HG03558 (cell line): ENCODE results near the gene PCDH19.

ENCODE experiments used
- ATAC-seq: cut with Tn5 transposase; IDR thresholded peaks from one replicate; pipeline ENCODE4 v1.9.1; 2021; ENCODE audit warnings: moderate number of reproducible peaks; ENCODE audit not compliant: unreplicated experiment; ENCODE audit errors: extremely low read depth

Gene PCDH19

DNA sequence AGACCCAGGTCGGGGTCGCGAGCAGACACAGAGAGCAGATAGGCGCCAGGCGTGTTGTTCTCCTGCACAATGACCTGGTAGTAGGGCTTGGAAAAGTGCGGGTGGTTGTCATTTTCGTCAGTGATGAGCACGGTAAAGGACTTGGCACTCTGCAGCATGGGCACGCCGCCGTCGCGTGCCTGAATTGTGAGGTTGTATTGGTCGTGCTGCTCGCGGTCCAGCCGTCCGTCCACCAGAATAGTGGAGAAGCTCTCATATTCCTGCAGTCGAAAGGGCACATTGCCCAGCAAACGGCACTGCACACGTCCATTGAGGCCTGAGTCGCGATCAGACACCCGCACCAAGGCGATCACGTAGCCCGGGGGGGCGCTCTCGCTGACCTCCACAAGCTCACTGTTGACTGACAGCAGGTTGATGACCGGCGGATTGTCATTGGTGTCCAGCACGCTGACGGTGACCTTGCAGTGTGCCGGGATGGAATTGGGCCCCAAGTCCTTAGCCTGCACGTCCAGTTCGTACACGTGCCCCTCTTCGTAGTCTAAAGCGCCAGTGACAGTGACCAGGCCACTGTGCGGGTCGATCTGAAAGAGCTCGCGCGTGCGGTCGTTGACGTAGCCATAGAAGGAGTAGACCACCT is 2.8 kb downstream of the PCDH19 start:
- no peak for ATAC-seq

DNA sequence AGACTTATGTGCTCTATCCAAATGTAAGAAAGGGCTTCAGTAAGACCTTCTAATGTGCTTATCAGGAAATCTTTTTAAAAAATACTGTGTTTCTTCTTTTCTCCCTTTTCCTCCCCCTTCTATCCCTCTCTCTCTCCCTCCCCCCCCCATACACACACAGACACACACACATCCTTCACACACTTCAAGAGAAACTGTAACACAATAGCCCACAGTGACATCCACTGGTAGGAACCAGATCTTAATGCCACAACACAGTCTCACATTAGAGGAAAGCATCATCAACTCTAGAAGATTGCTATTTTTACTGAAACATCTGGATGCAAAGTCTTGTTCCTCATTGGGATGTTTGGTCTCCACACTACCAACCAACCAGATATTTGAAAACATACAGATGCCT is 4.6 kb downstream of the PCDH19 start:
- ATAC-seq = no peak

GRCh38 chrX:100404851-100405250 is 5.2 kb downstream of the PCDH19 start:
- no peak for ATAC-seq

- ATAC-seq = no peak
These were observed 14.3 kb downstream of the PCDH19 start for GRCh38 chrX:100395781-100396180.

DNA sequence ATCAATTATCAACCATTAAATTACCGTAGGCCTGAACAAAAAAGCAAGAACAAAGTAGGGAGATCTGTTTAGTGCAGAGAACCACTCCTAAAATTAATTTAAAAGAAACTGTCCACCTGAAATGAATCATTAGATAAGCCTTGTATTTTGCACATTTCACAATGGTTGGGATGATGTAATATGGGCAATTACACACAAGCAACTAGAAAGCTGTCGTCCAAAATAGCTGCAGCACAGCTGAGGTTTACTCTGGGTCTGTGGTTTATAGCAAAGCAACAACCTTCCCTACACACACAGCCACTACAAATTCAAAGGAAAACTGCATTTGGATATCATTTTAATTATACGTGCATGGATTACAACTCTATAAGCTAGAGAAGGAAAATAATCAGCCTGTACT is 28.5 kb downstream of the PCDH19 start:
- no peak for ATAC-seq

GRCh38 chrX:100379388-100379986 is 30.6 kb downstream of the PCDH19 start:
- ATAC-seq = no peak

- ATAC-seq = no peak
These were observed 32.2 kb downstream of the PCDH19 start for GRCh38 chrX:100377826-100378225.

DNA sequence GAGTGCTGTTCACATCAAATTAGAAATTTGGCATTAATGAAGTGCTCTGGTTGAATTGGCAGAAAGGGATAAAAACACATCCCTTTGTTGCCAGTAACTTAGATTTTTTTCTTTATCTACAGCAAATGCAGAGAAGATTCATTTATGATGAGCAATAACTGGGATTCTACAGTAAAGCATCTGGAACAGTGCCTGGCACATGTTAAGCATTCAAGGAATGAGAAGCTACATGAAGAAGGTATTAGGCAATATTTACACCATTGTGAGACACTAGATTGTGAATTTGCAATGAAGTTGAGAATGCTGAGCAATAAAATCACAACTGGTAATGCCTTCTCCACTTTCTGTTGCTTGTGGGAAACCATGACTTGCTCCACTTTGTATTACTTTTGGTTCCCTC is 33.5 kb downstream of the PCDH19 start:
- ATAC-seq = no peak

DNA sequence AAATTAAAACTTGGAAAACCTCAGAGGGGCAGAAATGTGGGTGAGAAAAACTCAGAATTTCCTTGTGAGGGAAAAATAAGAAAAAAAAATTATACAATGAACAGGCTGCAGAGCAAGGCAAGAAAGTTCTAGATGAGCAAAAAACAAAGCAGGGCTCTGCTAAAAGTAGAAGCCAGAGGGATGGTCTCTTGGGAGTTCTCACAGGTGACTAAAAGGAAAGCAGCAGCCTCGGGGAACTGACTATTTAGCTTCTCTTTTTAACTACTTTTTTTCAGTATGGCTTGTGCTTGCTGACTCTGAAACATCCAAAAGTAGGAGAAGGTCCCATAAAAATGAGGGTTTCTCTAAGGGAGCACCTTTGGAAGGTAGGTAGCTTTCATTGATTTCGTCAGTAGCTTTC is 36.4 kb downstream of the PCDH19 start:
- no peak for ATAC-seq

- ATAC-seq = no peak
These were observed 41.9 kb downstream of the PCDH19 start for GRCh38 chrX:100368167-100368566.

DNA sequence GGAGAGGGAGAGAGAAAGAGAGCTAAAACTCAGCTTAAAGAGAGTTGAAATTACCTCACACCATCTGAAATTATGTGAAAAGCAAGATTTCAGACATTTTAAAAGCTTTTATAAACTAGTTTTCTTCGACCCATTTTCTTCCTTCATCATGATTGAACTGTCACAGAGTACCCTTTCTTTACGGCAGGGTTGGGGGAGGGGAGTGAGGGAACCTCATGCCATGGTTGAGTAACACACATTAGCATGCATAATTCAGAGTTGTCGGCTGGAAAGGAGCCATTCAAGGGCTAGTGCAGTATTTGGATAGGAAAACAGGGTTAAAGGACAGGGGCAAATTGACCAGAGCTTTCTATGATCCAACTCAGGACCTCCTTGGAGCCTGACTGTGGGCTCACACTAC is 46.2 kb downstream of the PCDH19 start:
- no peak for ATAC-seq

DNA sequence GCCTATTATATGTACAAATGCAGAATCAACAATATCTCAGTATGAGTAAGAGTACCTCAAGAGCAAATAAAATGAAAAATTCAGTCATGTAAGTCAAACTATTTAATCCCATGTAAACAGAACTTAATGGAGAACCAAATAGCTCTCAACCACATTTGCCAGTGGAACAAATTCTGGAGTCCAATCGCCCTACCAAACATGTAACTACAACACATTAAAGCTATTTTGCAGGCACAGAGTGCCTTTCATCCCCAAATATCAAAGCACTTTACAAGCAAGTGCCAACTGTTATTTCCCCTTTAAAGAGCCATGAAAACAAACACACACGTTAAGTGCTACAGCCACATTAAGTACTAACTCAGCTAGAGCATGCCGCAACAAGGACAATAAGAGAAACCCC is 51.3 kb downstream of the PCDH19 start:
- ATAC-seq = no peak

DNA sequence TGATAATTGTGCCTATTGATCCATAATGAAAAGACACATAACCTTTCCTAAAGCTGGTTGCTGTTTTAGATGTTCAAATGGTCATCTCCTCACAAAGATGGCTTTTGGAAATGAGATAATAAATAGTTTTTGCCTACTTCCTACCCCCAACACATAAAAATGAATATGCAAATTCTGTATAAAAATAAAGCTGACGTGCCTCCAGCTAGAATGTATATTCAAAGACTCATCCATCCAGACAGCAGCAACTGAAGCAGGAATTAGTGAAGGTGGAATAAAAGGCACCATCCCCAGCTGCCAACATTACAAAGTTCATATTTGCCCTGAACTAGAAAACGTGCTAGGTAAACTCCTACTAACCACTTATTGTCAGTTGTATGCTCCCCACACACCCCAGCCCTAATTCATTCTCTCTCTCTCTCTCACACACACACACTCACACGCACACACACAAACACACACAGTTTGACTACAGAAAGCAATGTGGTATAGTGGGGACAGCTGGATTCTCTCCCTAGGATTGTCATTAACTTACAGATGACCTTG is 53.6 kb downstream of the PCDH19 start:
- ATAC-seq = no peak

GRCh38 chrX:100355680-100356079 is 54.4 kb downstream of the PCDH19 start:
- no peak for ATAC-seq

- no peak for ATAC-seq
These were observed 56.7 kb downstream of the PCDH19 start for GRCh38 chrX:100353326-100353725.

GRCh38 chrX:100350704-100351489 is 59.2 kb downstream of the PCDH19 start:
- no peak for ATAC-seq

GRCh38 chrX:100349391-100349790 is 60.7 kb downstream of the PCDH19 start:
- no peak for ATAC-seq

DNA sequence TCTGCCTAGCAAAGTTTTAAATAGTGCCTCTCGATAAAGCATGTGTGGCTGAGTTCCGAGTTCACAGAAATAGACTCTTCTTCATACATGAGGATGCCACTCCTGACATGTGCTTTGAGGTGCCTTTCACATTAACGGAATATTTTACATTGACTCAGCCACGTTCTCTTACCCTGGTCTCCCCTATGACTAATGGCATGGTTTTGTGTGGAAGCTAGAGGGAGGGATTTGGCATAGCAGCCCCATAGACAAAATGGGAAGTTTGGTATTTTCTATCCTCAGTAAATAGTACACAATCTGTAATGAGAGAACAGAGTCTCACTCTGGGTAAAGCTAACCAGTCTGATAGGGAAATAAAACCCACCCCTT is 68.9 kb downstream of the PCDH19 start:
- ATAC-seq = no peak

DNA sequence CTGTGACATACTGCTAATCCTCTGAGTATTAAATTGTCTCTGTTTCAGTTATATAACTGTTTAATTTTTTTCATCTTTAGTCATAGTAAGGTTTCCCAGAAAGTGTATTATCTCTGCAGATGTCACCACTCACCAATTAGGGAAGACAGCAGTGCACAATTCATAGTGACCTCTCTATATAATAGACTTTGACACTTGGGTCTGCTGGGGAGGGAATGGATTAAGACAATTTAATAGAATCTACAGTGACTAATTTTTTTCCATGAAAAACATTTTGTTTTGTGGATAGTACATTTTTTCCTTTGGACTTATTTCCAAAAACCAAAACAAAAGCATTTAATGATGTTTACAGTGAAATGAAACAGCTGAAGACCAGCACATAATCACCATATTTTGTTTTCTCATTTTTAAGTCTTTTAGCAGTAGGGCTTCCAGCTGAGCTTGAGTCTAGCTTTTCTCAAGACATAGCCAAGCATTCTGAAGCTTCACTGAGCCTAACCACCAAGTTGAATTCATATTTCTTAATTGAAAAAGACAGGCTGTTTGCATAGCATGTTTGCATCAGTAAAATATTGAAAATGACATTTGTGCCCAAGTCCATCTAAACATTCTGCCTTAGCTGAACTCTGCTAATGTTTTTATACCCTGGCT is 69.5 kb downstream of the PCDH19 start:
- no peak for ATAC-seq

- no peak for ATAC-seq
These were observed 81.7 kb downstream of the PCDH19 start for GRCh38 chrX:100328351-100328750.

GRCh38 chrX:100319716-100320115 is 90.4 kb downstream of the PCDH19 start:
- ATAC-seq = no peak
